ENCODE measurements around the gene GUCY1A2.

GUCY1A2 gene

DNA sequence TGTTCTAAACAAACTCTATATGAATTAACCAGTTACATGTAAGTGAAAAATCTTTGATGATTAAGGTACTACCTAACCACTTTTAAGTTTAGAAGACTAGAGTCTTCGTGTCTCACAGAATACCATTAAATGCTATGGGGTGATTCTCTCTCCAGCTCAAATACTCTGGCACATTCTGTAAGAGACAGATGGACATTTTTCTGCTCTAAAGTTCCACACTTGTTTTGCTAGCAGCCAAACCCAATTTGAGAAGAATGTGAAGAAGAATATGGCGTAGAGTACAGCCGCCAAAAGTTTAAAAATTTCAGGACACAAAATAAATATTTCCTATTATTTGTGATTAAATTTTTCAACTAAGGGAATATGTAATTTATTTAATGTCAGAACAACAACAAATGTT lies 339.1 kb downstream of the GUCY1A2 start:
- no peak for DNase-seq (ENCODE audit: low read depth in 3 of 3, low spot score in 1 of 3)

DNA sequence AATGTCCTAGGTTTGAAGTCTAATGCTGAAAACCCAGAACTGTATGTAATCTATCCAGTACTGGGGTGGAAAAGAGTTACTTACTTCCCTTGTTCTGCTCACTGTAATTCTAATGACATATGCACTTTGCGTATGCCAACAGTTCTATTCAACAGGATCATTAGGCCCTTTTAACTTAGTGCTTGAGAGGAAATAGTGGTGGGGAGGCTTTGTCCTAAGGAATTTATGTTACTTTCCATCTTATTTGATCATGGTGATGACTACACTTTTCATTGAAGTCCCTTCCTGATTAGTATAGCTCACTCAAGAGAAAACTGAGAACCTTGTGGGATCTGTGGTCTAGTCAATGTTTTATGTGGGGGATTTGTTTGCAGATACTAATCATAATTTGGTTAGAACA lies 348.2 kb downstream of the GUCY1A2 start:
- no peak for DNase-seq (ENCODE audit: low read depth in 3 of 3, low spot score in 1 of 3)

DNA sequence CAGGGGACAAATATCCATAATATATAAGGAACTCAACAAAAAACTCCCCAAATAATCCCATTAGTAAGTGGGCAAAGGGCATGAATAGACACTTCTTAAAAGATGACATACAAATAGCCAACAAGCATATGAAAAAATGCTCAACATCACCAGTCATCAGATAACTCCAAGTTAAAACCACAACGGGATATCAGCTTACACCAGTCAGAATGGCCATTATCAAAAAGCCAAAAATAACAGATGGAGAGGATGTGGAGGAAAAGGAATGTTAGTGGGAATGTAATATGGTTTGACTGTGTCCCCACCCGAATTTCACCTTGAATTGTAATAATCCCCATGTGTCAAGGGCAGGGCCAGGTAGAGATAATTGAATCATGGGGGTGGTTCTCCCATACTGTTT lies 350.1 kb downstream of the GUCY1A2 start:
- DNase-seq (ENCODE audit: low read depth in 3 of 3, low spot score in 1 of 3) = no peak

DNA sequence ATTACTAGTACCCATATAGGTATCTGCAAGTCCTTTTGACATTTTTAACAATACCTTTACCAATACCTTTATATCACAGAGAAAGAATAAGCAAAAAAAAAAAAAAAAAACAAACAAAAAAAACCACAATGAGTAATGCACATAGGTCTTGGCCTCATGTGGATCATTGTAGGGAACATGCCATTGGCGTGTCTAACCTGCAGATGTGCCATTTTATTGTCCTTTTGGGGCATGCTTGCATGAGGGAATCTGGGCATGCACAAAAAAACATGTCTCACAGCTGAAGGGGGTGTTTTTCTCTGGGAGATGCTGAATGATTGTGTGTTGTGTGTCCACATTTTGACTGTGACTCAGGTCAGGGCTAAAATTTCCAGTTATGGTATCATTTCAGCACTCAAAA lies 361.6 kb downstream of the GUCY1A2 start:
- DNase-seq (ENCODE audit: low read depth in 3 of 3, low spot score in 1 of 3) = no peak

DNA sequence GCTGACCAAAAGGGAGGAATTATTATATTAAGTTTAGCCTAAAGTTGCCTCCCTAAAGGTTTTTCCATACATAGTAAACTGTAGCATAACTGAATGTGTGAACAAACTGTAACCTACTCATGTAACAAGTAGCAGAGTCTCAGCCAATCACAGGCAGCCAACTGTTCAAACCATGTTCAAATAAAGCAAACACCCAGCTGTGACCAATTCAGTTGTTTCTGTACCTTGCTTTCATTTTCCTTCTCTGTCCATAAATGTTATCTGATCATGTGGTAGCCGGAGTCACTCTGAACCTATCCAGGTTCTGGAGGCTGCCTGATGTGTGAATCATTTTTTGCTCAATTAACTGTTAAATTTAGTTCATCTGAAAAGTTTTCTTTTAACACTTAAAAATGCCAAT lies 373.5 kb downstream of the GUCY1A2 start:
- DNase-seq (ENCODE audit: low read depth in 3 of 3, low spot score in 1 of 3) = no peak

DNA sequence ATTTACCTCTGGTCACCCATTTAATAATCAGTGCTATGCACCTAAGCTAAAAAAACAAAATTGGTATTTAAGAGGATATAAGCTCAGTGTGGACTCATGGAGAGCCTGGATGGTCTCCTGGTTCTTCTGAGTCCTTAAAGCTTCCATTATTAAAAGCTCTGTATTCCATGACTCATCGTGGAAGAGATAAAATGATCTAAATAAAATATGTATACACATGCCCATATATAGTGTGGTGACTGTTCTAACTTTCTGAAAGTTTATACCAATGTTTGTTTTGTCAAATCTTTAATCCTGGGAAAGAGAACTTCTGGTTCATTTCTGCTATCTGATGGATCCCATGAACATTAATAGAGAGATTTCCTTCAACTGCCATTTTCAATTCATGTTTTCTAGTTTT lies 375.9 kb downstream of the GUCY1A2 start:
- DNase-seq (ENCODE audit: low read depth in 3 of 3, low spot score in 1 of 3) = no peak

DNA sequence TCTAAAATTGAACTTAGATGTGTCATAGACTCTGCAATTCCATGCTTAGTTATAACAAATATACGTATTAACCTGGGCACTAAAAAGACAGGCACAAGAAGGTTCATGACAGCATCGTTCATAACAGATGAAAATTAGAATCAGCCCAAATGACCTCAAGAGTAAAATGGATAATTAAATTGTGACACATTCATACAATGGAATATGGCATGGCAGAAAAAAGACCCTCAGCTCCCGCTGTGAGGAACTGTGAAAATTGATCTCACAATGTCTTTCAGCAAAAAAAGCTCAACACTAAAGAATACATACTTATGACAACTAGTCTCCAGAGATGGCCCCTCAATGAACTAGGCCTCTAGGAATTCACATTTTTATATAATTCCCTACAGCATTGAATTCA lies 386.0 kb downstream of the GUCY1A2 start:
- no peak for DNase-seq (ENCODE audit: low read depth in 3 of 3, low spot score in 1 of 3)

DNA sequence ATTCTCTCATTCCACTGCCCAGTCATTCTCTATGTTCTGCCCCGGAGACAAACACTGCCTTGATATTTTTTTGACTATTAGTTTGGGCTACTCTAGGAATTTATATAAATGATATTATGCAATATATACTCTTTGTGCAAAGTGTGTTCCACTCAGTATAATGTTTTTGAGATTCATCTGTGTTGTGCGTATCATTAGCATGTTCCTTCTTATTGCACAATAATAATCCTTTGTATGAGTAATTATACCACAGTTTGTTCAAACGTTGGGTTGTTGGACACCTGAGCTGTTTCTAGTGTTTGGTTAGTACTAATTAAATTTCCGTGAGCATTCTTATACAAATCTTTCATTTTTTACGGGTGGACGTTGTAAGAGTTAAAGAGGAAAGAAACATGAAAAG lies 390.6 kb downstream of the GUCY1A2 start:
- no peak for DNase-seq (ENCODE audit: low read depth in 3 of 3, low spot score in 1 of 3)

DNA sequence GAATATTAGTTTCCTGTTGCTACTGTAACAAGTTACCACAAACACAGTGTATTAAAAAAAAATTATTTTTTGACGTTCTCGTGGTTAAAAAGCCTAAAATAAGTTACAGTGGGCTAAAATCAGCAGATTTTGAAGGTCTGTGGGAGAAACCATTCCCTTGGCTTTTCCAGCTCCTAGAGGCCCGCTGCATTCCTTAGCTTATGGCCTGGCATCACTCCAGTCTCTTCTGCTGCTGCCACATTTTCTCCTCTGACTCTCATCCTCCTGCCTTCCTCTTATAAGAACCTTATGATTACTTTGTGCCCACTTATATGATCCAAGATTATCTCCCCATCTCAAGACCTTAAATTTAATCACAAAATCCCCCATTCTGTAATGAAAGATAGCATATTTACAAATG lies 392.7 kb downstream of the GUCY1A2 start:
- no peak for DNase-seq (ENCODE audit: low read depth in 3 of 3, low spot score in 1 of 3)

DNA sequence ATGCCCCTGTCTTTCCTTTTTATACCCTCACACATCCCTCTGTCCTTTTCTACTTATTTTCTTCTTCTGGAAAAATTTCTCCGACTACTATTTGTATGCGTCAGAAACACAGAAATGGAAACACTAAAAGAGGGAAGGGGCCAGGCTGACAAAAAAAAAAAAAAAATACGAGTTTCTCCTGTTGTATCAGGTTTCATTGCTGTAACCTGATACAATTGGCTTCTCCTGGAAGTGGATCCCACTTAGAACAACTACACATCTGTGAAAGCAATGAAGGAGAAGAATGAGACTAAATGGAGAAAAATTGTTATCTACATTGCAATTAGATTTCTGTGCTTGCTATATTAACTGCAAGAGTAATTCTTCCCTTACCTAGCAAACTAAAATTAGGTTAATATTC lies 393.9 kb downstream of the GUCY1A2 start:
- DNase-seq (ENCODE audit: low read depth in 3 of 3, low spot score in 1 of 3) = no peak

Data from stimulated activated CD4-positive, alpha-beta T cell treated with anti-CD3 and anti-CD28 coated beads, TNF-alpha, amount 100 ng/mL, for 1 hour (primary cell).